Naive thymus-derived CD4-positive, alpha-beta T cell (primary cell): ENCODE results near the gene CDC42EP3. TPM values are rescaled to one million over a fixed set of nuclear protein-coding genes. Genes with fewer than 3 reads are reported as not detected.

Source experiments
- ATAC-seq: fragments of 150-1000 bp; cut with Tn5 transposase; 2 replicates; pipeline ENCODE4 v1.10.0; 2021; ENCODE audit warnings: mild to moderate bottlenecking, moderate library complexity
- CTCF ChIA-PET: fragments of 350-600 bp; sonication (Branson Sonifier 250); formaldehyde crosslinking; loops from one replicate; lab custom pipeline; 2021; ENCODE audit warnings: antibody characterized with exemption; lab: Charles Lee
- POLR2A ChIA-PET: fragments of 350-600 bp; sonication (Branson Sonifier 250); formaldehyde crosslinking; loops from one replicate; lab custom pipeline; 2021; ENCODE audit warnings: antibody characterized with exemption, inconsistent platforms; lab: Charles Lee
- DNase-seq, 9 donors: peaks; one replicate each; pipeline versions ENCODE4 v3.0.0 to v3.0.0-alpha.2; 2020 to 2022; ENCODE audit warnings: mixed read lengths in 1 of 9
- H3K27ac ChIP-seq: one replicate; pipeline ENCODE4 v1.7.0; 2013; ENCODE audit warnings: mild to moderate bottlenecking, low read depth, low read length, moderate library complexity
- H3K27me3 ChIP-seq, 2 donors: one replicate each; pipeline ENCODE4 v1.7.0; 2013; ENCODE audit warnings: low read length in 2 of 2, mild to moderate bottlenecking in 2 of 2, moderate library complexity in 2 of 2; ENCODE audit not compliant: control insufficient read depth in 2 of 2, insufficient read depth in 2 of 2
- H3K36me3 ChIP-seq, 3 experiments: 1 replicate in 2 of 3; 2 replicates in 1 of 3; pipeline ENCODE4 v1.7.0; 2013; ENCODE audit warnings: low read length in 3 of 3, mild to moderate bottlenecking in 3 of 3, moderate library complexity in 1 of 3; ENCODE audit not compliant: insufficient read depth in 3 of 3, control insufficient read depth in 2 of 3
- H3K4me1 ChIP-seq, 2 donors: one replicate each; pipeline ENCODE4 v1.7.0; 2013; ENCODE audit warnings: low read length in 2 of 2, mild to moderate bottlenecking in 2 of 2, moderate library complexity in 1 of 2; ENCODE audit not compliant: control insufficient read depth in 2 of 2, insufficient read depth in 2 of 2
- H3K4me3 ChIP-seq: 2 replicates; pipeline ENCODE4 v1.7.0; 2013; ENCODE audit warnings: mild to moderate bottlenecking, low read length
- H3K9me3 ChIP-seq, 3 experiments: 1 replicate in 2 of 3; 2 replicates in 1 of 3; pipeline ENCODE4 v1.7.0; 2013; ENCODE audit warnings: low read length in 3 of 3; ENCODE audit not compliant: control insufficient read depth in 2 of 3
- H3K27ac Mint-ChIP-seq, 9 donors: one replicate each; pipeline ENCODE4 v1.8.0; 2020 to 2022; ENCODE audit warnings: mixed read lengths in 9 of 9, mild to moderate bottlenecking in 8 of 9, moderate library complexity in 5 of 9, inconsistent platforms in 2 of 9
- H3K27me3 Mint-ChIP-seq, 5 donors: one replicate each; pipeline ENCODE4 v1.8.0; 2021 to 2022; ENCODE audit warnings: mixed read lengths in 5 of 5, mild to moderate bottlenecking in 1 of 5
- H3K36me3 Mint-ChIP-seq, 5 donors: one replicate each; pipeline ENCODE4 v1.8.0; 2020 to 2022; ENCODE audit warnings: mixed read lengths in 5 of 5, mild to moderate bottlenecking in 3 of 5, inconsistent platforms in 1 of 5
- H3K4me1 Mint-ChIP-seq, 7 donors: one replicate each; pipeline ENCODE4 v1.8.0; 2020 to 2022; ENCODE audit warnings: mixed read lengths in 7 of 7, mild to moderate bottlenecking in 3 of 7, inconsistent platforms in 1 of 7
- H3K4me3 Mint-ChIP-seq, 10 donors: one replicate each; pipeline ENCODE4 v1.8.0; 2020 to 2022; ENCODE audit warnings: mild to moderate bottlenecking in 10 of 10, mixed read lengths in 10 of 10, moderate library complexity in 6 of 10, inconsistent platforms in 2 of 10
- H3K9me3 Mint-ChIP-seq, 11 donors: one replicate each; pipeline ENCODE4 v1.8.0; 2020 to 2022; ENCODE audit warnings: mixed read lengths in 11 of 11, mild to moderate bottlenecking in 4 of 11, inconsistent platforms in 1 of 11, moderate library complexity in 1 of 11
- intact Hi-C, 2 donors: fragments of 100-400 bp; cut with micrococcal nuclease; formaldehyde crosslinking; loops; one replicate each; pipeline ENCODE4 v1.15.1; 2023
- polyA plus RNA-seq, 2 donors: library from polyadenylated mRNA; unstranded; fragments of 300-500 nt; fragmentation: Illumina TruSeq; gene quantifications; one replicate each; pipeline ENCODE4 v1.2.3, GENCODE V29; 2021
- total RNA-seq, 6 experiments: library from RNA in 5 of 6; stranded (reverse) in 5 of 6; gene quantifications; 1 replicate in 5 of 6; 2 replicates in 1 of 6; pipeline ENCODE4 v1.2.3 and lab custom pipeline; 2021 to 2026

The CDC42EP3 gene
- total and polyA plus RNA-seq, 7 experiments from 2014 or later = 15.9 to 96.3 (median 17.8) TPM

DNA sequence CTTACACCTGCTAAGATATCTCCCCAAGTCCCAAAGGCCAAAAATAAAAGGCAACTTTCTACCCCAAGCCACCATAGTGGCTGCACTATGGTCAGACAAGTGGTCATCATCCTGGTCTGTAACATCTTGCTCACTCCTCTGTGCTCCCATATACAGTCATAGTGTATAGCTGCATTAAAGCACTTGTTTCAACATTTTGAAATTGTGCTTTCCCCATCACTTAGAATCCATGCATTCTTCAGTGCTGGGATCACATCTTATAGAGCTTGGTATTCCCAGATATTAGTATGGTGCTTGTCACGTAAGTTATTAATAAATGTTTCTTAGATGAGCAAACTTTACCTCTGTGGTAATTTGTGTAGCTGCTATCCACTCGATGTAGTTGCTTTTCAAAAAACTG is 40.4 kb upstream of the CDC42EP3 start:
- peak overlapping the region in 4 of 9 donors; percentile 6 to 63 (median 39) for H3K27ac Mint-ChIP-seq
- POLR2A ChIA-PET = no interaction called here
- H3K9me3 Mint-ChIP-seq = peaks cover 0 to 19% (median 12%) of the 10 kb centered on the region in 11 donors
- peak overlapping the region in 5 of 10 donors; percentile 5 to 58 (median 27) for H3K4me3 Mint-ChIP-seq
- H3K27ac ChIP-seq = no peak overlapping the region
- H3K27me3 Mint-ChIP-seq = peaks cover 0 to 7% (median 0%) of the 10 kb centered on the region in 5 donors
- CTCF ChIA-PET = interaction anchor here (0.7 kb wide), 1 partner anchor 125 kb away, joined by 3 read pairs; no protein-coding TSS in a partner anchor
- no peaks in the 10 kb centered on the region for H3K36me3 ChIP-seq
- ATAC-seq (no peak), DNase-seq (no peak)
- H3K4me1 Mint-ChIP-seq = peaks cover 15 to 43% (median 22%) of the 10 kb centered on the region in 7 donors
- H3K36me3 Mint-ChIP-seq = peaks cover 0 to 6% (median 0%) of the 10 kb centered on the region in 5 donors
- no peaks in the 10 kb centered on the region for H3K9me3 ChIP-seq
- peaks cover 14 to 28% of the 10 kb centered on the region in 2 donors for H3K4me1 ChIP-seq
- H3K27me3 ChIP-seq = no peaks in the 10 kb centered on the region
- intact Hi-C loops = loop anchor here (5.0 to 10.0 kb wide), 2 partner anchors 125 to 297 kb away; no protein-coding TSS in a partner anchor
- no peak overlapping the region for H3K4me3 ChIP-seq

DNA sequence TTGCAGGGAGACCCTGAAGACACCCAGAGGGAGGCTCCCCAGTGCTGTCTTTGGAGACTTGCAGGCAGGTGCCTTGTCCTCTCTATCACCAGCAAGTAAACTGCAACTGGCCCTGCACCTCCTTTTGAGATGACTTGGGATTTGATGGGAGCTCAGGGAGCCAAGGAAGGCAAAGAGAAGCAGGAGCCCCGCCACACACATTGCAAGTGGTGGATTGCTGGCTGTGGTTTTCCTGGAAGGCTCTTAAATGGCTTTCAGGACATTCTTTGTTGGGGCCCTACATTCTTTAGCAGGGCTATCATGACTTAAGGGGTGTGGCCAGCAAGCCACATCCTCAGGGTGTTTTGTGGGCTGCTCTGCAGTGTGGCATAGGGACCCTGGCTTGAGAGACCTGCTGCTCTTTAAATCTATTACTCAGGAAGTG is 39.9 kb upstream of the CDC42EP3 start:
- CTCF ChIA-PET = no interaction called here
- H3K27ac Mint-ChIP-seq = peak overlapping the region in 7 of 9 donors; percentile 6 to 69 (median 31)
- H3K4me3 Mint-ChIP-seq = peak overlapping the region in 6 of 10 donors; percentile 27 to 58 (median 48)

GRCh38 chr2:37709111-37709510 is 37.7 kb upstream of the CDC42EP3 start:
- H3K27me3 Mint-ChIP-seq = no peaks in the 10 kb centered on the region
- H3K36me3 Mint-ChIP-seq = peaks cover 0 to under 1% (median 0%) of the 10 kb centered on the region in 5 donors
- ChIA-PET CTCF (no interaction called here), POLR2A (no interaction called here)
- no peak for DNase-seq
- ATAC-seq = no peak
- intact Hi-C loops = no loop called here
- H3K27me3 ChIP-seq = no peaks in the 10 kb centered on the region
- no peak overlapping the region for H3K4me3 Mint-ChIP-seq
- no peak overlapping the region for H3K27ac ChIP-seq
- peaks cover 0 to 5% (median 0%) of the 10 kb centered on the region in 11 donors for H3K9me3 Mint-ChIP-seq
- no peak overlapping the region for H3K4me3 ChIP-seq
- peak overlapping the region in 1 of 9 donors; percentile 7 for H3K27ac Mint-ChIP-seq
- H3K4me1 ChIP-seq = peaks cover 14 to 28% of the 10 kb centered on the region in 2 donors
- peaks cover 15 to 51% (median 27%) of the 10 kb centered on the region in 7 donors for H3K4me1 Mint-ChIP-seq
- no peaks in the 10 kb centered on the region for H3K36me3 ChIP-seq
- no peaks in the 10 kb centered on the region for H3K9me3 ChIP-seq

More for the DNA sequence above, 39.9 kb upstream of the CDC42EP3 start:
- Mint-ChIP-seq H3K27me3 (peaks cover 0 to 6% (median 0%) of the 10 kb centered on the region in 5 donors), H3K36me3 (peaks cover 0 to 6% (median 0%) of the 10 kb centered on the region in 5 donors), H3K4me1 (peaks cover 15 to 47% (median 22%) of the 10 kb centered on the region in 7 donors), H3K9me3 (peaks cover 0 to 16% (median 12%) of the 10 kb centered on the region in 11 donors)
- POLR2A ChIA-PET = no interaction called here
- no peaks in the 10 kb centered on the region for H3K9me3 ChIP-seq
- no peaks in the 10 kb centered on the region for H3K27me3 ChIP-seq
- no peak overlapping the region for H3K4me3 ChIP-seq
- DNase-seq = peak in 4 of 9 donors; percentile 3 to 15 (median 10)
- intact Hi-C loops = loop anchor here (5.0 to 10.0 kb wide), 2 partner anchors 124 to 297 kb away; no protein-coding TSS in a partner anchor
- H3K27ac ChIP-seq = no peak overlapping the region
- H3K4me1 ChIP-seq = peaks cover 14 to 28% of the 10 kb centered on the region in 2 donors
- no peaks in the 10 kb centered on the region for H3K36me3 ChIP-seq
- ATAC-seq = peak; percentile 76

GRCh38 chr2:37708146-37708545 is 36.7 kb upstream of the CDC42EP3 start:
- Mint-ChIP-seq H3K36me3 (peaks cover 0 to 3% (median 0%) of the 10 kb centered on the region in 5 donors), H3K9me3 (peaks cover 0 to 7% (median 0%) of the 10 kb centered on the region in 11 donors), H3K4me1 (peaks cover 15 to 46% (median 22%) of the 10 kb centered on the region in 7 donors), H3K4me3 (no peak overlapping the region), H3K27ac (no peak overlapping the region), H3K27me3 (no peaks in the 10 kb centered on the region)
- no peak overlapping the region for H3K27ac ChIP-seq
- intact Hi-C loops = no loop called here
- no peaks in the 10 kb centered on the region for H3K9me3 ChIP-seq
- peaks cover 14 to 22% of the 10 kb centered on the region in 2 donors for H3K4me1 ChIP-seq
- CTCF ChIA-PET = no interaction called here
- DNase-seq (no peak), ATAC-seq (no peak)
- no peaks in the 10 kb centered on the region for H3K36me3 ChIP-seq
- no peak overlapping the region for H3K4me3 ChIP-seq
- POLR2A ChIA-PET = no interaction called here
- no peaks in the 10 kb centered on the region for H3K27me3 ChIP-seq

DNA sequence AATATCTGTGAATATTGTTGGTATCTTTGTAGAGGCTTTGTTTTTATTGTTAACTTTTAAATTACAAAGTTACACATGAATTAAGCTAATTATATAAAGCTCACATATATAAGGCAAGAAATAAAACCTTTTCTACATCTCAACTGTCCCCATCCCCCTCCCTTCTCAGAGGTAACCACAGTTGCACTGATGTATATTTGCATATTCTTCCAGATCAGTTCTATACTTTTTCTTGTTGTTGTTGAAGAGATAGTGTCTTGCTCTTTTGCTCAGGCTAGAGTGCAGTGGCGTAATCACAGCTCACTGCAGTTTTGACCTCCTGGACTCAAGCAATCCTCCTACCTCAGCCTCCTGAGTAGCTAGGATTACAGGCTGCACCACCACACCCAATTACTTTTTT is 36.0 kb upstream of the CDC42EP3 start:
- ChIA-PET POLR2A (no interaction called here), CTCF (no interaction called here)
- Mint-ChIP-seq H3K27me3 (no peaks in the 10 kb centered on the region), H3K4me1 (peaks cover 15 to 41% (median 22%) of the 10 kb centered on the region in 7 donors), H3K4me3 (no peak overlapping the region), H3K9me3 (peaks cover 0 to 11% (median 0%) of the 10 kb centered on the region in 11 donors), H3K36me3 (peaks cover 0 to 3% (median 0%) of the 10 kb centered on the region in 5 donors), H3K27ac (no peak overlapping the region)
- Histone ChIP-seq H3K36me3 (no peaks in the 10 kb centered on the region), H3K27ac (no peak overlapping the region), H3K4me3 (no peak overlapping the region), H3K4me1 (peaks cover 14 to 17% of the 10 kb centered on the region in 2 donors), H3K9me3 (no peaks in the 10 kb centered on the region), H3K27me3 (no peaks in the 10 kb centered on the region)
- DNase-seq (no peak), ATAC-seq (no peak)
- intact Hi-C loops = no loop called here

DNA sequence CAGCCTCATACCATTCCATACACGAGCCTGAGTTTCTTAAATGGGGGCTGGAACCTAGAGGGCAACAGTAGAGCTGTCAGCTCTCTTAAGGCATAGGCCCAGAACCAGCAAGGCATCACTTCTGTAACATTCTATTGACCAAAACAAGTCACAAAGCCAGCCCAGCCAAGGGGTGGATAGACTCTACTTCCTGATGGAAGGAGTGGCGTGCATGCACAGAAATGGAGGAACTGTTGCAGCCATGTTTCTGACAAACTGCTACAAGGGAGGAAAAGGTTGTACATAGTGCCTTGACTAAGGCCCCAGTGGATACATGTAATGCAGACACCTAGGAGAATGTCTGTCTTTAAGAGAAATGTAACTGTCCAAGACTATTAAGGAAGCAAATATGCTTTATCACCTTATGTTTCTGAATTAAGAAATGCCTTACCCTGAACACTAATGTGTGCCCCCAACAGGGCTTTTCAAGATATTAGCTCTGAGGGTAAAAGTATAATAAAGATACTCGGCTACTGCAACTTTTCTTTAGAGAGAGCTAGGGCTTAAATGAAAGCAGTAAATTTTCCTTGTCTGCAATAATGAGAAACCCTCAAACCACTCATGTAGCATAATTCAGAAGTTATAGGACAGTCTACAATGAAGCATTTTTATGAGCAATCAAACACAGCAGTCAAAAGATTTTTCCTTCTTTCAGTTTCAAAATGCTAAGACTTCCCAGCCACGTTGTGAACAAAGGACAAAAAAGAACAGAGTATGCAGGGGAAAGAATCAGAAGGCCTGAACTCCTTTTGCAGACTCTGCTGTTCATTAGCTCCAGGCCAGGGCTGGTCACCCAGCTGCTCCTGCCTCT is 35.1 kb upstream of the CDC42EP3 start:
- Histone ChIP-seq H3K4me1 (peaks cover 8 to 10% of the 10 kb centered on the region in 2 donors), H3K4me3 (no peak overlapping the region), H3K27ac (no peak overlapping the region), H3K27me3 (no peaks in the 10 kb centered on the region), H3K9me3 (no peaks in the 10 kb centered on the region), H3K36me3 (no peaks in the 10 kb centered on the region)
- H3K4me3 Mint-ChIP-seq = peak overlapping the region in 1 of 10 donors; percentile 24
- peak overlapping the region in 1 of 9 donors; percentile 14 for H3K27ac Mint-ChIP-seq
- peaks cover 10 to 38% (median 17%) of the 10 kb centered on the region in 7 donors for H3K4me1 Mint-ChIP-seq
- peaks cover 0 to 6% (median 0%) of the 10 kb centered on the region in 5 donors for H3K27me3 Mint-ChIP-seq
- intact Hi-C loops = no loop called here
- H3K9me3 Mint-ChIP-seq = peaks cover 0 to 18% (median 3%) of the 10 kb centered on the region in 11 donors
- CTCF ChIA-PET = no interaction called here
- ATAC-seq (no peak), DNase-seq (no peak)
- POLR2A ChIA-PET = no interaction called here
- H3K36me3 Mint-ChIP-seq = peaks cover 0 to 9% (median 7%) of the 10 kb centered on the region in 5 donors
